Muscle layer of duodenum (tissue), 2 donors: ENCODE measurements around the gene SIL1.
A peak's percentile ranks its signal among the peaks of the same experiment; 100 is the strongest.

Experiments
- H3K27ac ChIP-seq: one replicate; pipeline ENCODE4 v1.7.0; 2013; ENCODE audit warnings: mild to moderate bottlenecking, low read length
- H3K27me3 ChIP-seq: one replicate; pipeline ENCODE4 v1.7.0; 2013; ENCODE audit warnings: low read depth, mild to moderate bottlenecking, control low read depth, low read length
- H3K36me3 ChIP-seq, 2 donors: one replicate each; pipeline ENCODE4 v1.7.0; 2013; ENCODE audit warnings: low read length in 2 of 2, control low read depth in 1 of 2, mild to moderate bottlenecking in 1 of 2; ENCODE audit not compliant: insufficient read depth in 2 of 2, control insufficient read depth in 1 of 2
- H3K4me1 ChIP-seq, 2 donors: one replicate each; pipeline ENCODE4 v1.7.0; 2013; ENCODE audit warnings: low read length in 2 of 2, mild to moderate bottlenecking in 2 of 2, control low read depth in 1 of 2, moderate library complexity in 1 of 2; ENCODE audit not compliant: insufficient read depth in 2 of 2, control insufficient read depth in 1 of 2
- H3K4me3 ChIP-seq, 2 donors: one replicate each; pipeline ENCODE4 v1.7.0; 2013; ENCODE audit warnings: low read length in 2 of 2, low read depth in 1 of 2, mild to moderate bottlenecking in 1 of 2
- H3K9me3 ChIP-seq, 2 donors: one replicate each; pipeline ENCODE4 v1.7.0; 2013; ENCODE audit warnings: low read length in 2 of 2, control low read depth in 1 of 2, mild to moderate bottlenecking in 1 of 2; ENCODE audit not compliant: control insufficient read depth in 1 of 2
- donor health status: healthy.

SIL1 gene

DNA sequence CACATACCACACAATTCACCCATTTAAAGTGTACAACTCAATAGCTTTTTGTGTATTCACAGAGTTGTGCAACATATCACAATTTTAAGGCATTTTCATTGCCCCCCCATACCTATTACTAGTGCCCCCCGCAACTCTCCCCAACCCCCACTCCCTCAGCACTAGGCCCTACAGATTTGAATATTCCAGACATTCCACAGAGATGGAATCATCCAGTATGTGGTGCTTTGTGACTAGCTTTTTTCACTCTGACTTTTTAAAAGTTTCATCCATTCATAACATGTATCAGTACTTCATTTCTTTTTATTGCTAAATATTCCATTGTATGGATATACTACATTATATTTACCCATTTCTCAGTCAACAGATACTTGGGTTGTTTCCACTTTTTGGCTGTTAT is 220.1 kb downstream of the SIL1 start:
- no peaks in the 10 kb centered on the region for H3K27me3 ChIP-seq
- H3K36me3 ChIP-seq = no peaks in the 10 kb centered on the region
- H3K9me3 ChIP-seq = no peaks in the 10 kb centered on the region
- no peak overlapping the region for H3K4me3 ChIP-seq
- peaks cover 5 to 21% of the 10 kb centered on the region in 2 donors for H3K4me1 ChIP-seq
- no peak overlapping the region for H3K27ac ChIP-seq

- Histone ChIP-seq H3K4me3 (no peak overlapping the region), H3K27ac (peak overlapping the region; percentile 71)
Measured at GRCh38 chr5:138975098-138975847, 222.9 kb downstream of the SIL1 start.

GRCh38 chr5:138974227-138975063 is 223.7 kb downstream of the SIL1 start:
- H3K4me1 ChIP-seq = peaks cover 5 to 21% of the 10 kb centered on the region in 2 donors
- H3K4me3 ChIP-seq = no peak overlapping the region
- H3K27me3 ChIP-seq = no peaks in the 10 kb centered on the region
- no peaks in the 10 kb centered on the region for H3K9me3 ChIP-seq
- peak overlapping the region; percentile 71 for H3K27ac ChIP-seq
- no peaks in the 10 kb centered on the region for H3K36me3 ChIP-seq

More at GRCh38 chr5:138975098-138975847, 222.9 kb downstream of the SIL1 start:
- H3K27me3 ChIP-seq = no peaks in the 10 kb centered on the region
- no peaks in the 10 kb centered on the region for H3K36me3 ChIP-seq
- peaks cover 5 to 21% of the 10 kb centered on the region in 2 donors for H3K4me1 ChIP-seq
- no peaks in the 10 kb centered on the region for H3K9me3 ChIP-seq

DNA sequence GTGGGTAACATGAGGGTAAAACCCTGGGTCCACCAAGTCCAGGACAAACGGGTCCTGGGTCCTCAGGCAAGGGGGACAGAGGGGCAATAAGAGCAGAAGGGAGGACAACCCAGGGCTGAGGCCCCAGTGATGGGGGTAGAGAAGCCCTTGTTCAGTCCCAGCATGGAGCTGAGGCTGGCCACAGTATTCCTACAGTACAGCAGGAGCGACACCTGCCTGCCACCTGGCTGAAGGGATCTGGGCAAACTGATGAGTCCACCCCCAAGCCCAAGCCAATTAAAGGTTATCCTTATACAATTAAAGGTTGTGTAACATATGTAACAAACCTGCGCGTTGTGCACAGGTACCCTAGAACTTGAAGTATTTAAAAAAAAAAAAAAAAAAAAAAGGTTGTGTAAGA is 225.3 kb downstream of the SIL1 start:
- Histone ChIP-seq H3K9me3 (no peaks in the 10 kb centered on the region), H3K36me3 (no peaks in the 10 kb centered on the region), H3K4me1 (peaks cover 5 to 21% of the 10 kb centered on the region in 2 donors), H3K27ac (no peak overlapping the region), H3K27me3 (no peaks in the 10 kb centered on the region), H3K4me3 (no peak overlapping the region)

DNA sequence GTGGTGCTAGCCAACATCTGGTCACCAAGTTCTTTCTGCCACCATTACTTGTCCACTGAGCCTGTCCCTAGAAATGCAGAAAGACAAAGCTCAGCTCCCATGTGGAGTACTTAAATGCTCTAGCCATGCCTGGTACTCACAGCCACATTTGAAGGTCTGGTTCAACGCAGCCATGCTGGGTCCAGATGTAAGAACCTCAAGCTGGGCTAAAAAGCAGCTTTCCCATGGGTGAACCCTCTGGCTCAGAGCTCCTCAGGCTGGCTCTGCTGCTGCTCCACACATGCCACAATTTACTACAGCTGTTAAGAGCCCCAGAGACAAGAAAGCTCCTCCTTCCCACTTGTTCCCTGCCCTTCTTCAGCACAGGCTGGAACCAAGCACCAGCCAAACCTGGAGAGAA is 225.9 kb downstream of the SIL1 start:
- H3K4me3 ChIP-seq = no peak overlapping the region
- H3K4me1 ChIP-seq = peaks cover 5 to 21% of the 10 kb centered on the region in 2 donors
- H3K27ac ChIP-seq = no peak overlapping the region
- no peaks in the 10 kb centered on the region for H3K9me3 ChIP-seq
- H3K27me3 ChIP-seq = no peaks in the 10 kb centered on the region
- no peaks in the 10 kb centered on the region for H3K36me3 ChIP-seq

GRCh38 chr5:138969323-138970002 is 228.7 kb downstream of the SIL1 start:
- H3K4me3 ChIP-seq = no peak overlapping the region
- H3K4me1 ChIP-seq = peaks cover 1 to 10% of the 10 kb centered on the region in 2 donors
- H3K27ac ChIP-seq = no peak overlapping the region
- no peaks in the 10 kb centered on the region for H3K27me3 ChIP-seq
- no peaks in the 10 kb centered on the region for H3K9me3 ChIP-seq
- H3K36me3 ChIP-seq = no peaks in the 10 kb centered on the region

- Histone ChIP-seq H3K9me3 (no peaks in the 10 kb centered on the region), H3K4me1 (peaks cover 0 to 3% of the 10 kb centered on the region in 2 donors), H3K27ac (no peak overlapping the region), H3K27me3 (no peaks in the 10 kb centered on the region), H3K36me3 (no peaks in the 10 kb centered on the region), H3K4me3 (no peak overlapping the region)
Measured at GRCh38 chr5:138968601-138969000, 229.6 kb downstream of the SIL1 start.

- Histone ChIP-seq H3K36me3 (no peaks in the 10 kb centered on the region), H3K9me3 (no peaks in the 10 kb centered on the region), H3K4me3 (no peak overlapping the region), H3K27ac (no peak overlapping the region), H3K4me1 (no peaks in the 10 kb centered on the region), H3K27me3 (no peaks in the 10 kb centered on the region)
Measured at GRCh38 chr5:138967791-138968448, 230.2 kb downstream of the SIL1 start.

GRCh38 chr5:138966236-138966985 is 231.8 kb downstream of the SIL1 start:
- Histone ChIP-seq H3K4me1 (no peaks in the 10 kb centered on the region), H3K27me3 (no peaks in the 10 kb centered on the region), H3K36me3 (no peaks in the 10 kb centered on the region), H3K9me3 (no peaks in the 10 kb centered on the region), H3K4me3 (no peak overlapping the region), H3K27ac (no peak overlapping the region)

- Histone ChIP-seq H3K9me3 (no peaks in the 10 kb centered on the region), H3K27me3 (no peaks in the 10 kb centered on the region), H3K4me1 (no peaks in the 10 kb centered on the region), H3K27ac (no peak overlapping the region), H3K36me3 (no peaks in the 10 kb centered on the region), H3K4me3 (no peak overlapping the region)
Measured at GRCh38 chr5:138965626-138966025, 232.5 kb downstream of the SIL1 start.
